SKM-1 treated with dmso at 0.1 percent for 144 hours (cell line): Measurements from ENCODE around the gene CACNA1F.

Source experiments
- DNase-seq: peaks from one replicate; lab custom pipeline; 2025; ENCODE audit not compliant: unreplicated experiment; lab: John Stamatoyannopoulos, UW

The CACNA1F gene

DNA sequence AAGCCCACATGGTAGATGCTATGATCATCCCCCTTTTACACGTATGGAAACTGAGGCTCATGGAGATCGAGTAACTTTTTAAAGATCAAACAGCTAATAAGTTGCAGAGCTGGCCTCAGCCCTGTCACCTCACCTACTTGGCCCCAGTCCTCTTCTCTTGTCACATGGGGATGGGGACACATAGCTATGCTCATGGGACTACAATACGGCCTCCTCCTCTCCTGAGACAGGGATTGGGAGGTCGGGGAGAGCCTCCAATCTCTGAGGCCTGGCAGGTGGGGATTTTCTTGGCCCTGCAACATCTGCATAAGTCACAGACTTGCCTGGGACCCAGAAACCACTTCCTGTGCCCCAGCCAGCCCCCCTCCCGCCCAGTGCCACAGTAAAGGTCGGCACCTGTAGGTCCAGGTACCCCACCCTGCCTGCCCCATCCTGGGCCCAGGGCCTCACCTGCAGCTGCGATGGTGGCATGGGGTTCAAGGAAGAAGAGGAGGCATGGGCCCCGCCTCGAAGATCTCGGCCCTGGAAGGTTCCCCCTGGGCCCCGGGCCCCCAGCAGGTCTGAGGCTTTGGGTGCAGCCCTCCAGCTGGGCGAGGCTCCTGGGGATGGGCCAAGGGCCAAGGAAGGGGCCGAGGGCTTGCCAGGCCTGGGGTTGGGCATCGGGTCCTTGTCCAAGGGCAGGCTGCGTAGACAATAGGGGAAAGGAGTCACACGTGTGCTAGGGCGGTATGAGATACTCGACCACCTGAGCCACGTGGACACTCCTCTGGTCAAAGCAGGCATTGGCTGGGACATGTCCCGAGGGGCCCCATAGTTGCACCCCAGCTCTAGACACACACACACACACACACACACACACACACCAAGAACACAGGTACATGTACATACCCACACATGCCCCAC, 25.0 kb upstream of the CACNA1F start:
- no peak for DNase-seq

DNA sequence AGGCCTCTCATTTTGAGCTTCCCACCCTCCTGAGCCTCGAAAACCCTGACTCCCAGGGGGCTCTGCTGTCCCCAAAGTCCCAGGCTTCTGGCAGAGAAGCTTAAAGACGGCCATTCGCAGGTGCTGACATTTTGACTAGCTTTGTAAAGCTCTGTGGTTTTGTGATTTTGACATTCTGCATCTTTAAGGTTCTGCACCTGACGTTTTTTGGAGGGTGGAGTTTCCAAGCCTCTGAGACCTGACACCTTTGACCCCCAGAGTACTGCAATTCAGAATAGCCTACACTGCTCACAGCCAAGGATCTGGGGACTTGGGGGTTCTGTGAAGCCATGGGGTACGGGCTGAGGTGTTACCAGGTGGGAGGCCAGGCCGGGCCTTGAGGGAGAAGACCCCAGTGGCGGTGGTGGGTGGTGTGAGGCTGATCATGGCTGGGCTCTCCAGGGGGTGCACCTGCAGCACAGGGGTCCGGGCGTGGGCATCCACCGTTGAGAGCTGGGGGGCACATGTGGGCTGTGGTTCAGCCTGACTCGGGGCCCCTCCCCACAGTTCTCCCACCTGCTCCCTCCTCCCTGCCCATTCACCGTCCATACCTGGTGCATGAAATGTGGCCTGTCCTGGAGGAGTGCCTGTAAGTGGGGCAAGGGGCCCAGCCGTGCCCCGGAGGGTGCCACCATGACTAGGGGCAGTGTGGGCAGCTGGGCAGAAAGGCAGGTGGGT, 24.1 kb upstream of the CACNA1F start:
- DNase-seq: no peak

DNA sequence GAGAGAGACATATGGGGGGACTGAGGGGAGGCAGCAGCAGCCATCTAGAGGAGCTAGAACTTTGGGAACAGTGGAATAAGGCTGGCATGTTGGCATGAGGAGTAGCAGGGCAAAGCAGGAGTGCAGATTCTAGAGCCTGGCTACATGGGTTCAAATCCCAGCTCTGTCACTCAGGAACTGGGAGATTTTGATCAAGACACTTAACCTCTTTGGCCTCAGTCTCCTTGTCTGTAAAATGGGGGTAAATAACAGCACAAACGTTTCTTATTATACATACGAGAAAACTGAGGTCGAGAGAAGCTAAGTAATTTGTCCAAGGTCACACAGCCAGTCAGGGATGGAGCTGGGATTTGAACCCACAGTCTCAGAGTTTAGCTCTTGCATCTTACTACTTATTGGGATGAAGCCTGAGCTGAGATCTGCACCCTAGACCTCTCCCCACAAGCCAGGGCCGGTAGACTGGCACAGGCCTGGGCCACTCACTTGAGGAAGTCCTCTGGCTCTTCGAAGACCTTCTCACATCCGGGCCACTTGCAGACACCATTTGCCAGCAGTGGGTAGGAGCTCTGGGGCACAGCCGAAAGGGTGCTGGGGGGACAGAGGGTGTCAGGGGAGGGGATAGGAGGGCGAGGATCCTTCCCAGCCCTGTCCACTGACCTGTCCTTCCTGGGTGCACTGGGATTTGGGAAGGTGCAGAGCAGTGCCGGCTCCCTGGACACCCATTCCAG, 23.3 kb upstream of the CACNA1F start:
- no peak for DNase-seq

- no peak for DNase-seq
These were observed 21.5 kb upstream of the CACNA1F start for GRCh38 chrX:49254639-49255038.

DNA sequence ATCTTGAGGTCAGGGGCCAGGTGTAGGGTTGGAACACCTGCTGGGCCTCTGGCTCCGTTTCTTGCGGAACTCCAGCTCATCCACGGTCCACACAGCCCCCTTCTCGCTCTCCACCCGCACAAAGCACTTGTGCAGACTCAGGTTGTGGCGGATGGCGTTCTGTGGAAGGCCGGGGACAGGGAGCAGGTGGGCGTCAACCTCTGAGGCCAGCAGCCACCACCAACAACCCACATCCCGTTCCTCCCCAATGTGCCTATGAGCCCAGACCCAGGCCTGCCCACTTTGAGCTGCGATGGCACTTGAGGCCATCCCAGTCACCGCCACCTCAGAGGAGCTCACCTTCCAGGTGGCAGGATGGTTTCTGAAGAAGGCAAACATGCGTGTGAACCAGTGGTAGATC, 18.2 kb upstream of the CACNA1F start:
- DNase-seq: no peak

DNA sequence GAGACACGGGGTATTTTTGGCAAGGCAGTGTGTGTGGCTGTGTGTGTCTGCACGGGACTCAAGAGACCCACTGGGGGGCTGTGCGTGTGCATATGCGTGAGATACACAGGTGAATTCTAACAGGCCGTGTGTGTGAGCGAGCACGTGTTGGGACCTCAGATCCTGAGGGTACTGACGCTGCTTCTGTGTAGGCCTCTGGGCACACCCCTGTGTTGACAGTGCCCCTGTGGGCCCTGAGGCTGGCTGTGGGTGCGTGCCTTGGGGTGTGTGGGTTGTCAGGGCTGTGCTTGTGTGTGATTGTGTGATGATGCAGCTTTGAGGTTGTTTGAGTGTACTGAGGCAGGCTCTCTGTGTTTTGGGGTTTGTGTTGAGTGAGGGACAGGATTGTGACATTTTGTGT, 17.4 kb upstream of the CACNA1F start:
- DNase-seq: no peak

DNA sequence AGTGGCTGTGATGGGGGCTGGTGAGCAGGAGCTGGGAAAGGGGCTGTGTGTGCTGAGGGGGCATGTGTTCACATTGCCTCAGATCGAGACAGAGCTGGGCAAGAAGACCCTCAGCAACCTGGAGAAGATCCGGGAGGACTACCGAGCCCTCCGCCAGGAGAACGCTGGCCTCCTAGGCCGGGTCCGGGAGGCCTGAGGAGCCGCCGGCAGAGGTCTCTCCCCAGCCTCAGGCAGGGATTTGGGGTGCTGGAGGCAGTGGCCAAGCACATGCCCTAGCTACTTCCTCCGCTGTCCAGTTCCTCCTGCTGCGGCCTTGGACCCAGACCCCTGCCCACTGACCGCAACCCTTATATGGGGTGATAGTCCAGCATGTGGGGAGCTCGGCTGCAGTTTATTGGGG, 16.9 kb upstream of the CACNA1F start:
- no peak for DNase-seq

DNA sequence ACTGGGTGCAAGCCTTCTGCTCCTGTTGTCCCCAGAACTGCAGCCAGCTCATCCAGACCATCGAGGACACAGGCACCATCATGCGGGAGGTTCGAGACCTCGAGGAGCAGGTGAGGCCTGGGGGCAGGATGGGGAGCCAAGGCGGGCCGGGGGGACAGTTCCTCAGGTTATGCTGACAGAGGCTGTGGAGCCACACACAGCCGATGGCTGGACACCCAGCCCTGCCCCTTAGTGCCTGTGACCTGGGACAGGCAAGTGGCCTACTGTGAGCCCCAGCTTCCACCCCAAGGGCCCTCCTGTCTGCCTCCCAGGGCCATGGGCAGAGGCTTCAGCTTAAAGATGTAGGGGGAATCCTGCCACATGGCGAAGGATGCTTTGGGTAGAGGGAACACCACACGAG, 16.5 kb upstream of the CACNA1F start:
- no peak for DNase-seq

DNA sequence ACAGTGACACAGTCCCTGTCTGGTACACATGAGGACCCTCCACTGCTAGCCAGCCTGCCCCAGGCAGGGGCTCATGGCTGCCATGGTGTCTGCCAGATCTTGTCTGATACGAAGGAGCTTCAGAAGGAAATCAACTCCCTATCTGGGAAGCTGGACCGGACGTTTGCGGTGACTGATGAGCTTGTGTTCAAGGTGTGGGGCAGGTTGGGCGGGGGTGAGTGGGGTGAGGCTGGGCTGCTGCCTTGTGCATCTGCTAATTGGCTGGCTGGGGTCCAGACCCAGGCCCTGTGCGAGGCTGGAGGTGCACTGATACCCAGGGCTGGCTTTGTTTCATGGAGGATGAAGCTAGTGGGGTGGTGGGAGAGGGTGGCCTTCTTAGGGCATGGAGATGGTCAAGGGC, 15.9 kb upstream of the CACNA1F start:
- no peak for DNase-seq

DNA sequence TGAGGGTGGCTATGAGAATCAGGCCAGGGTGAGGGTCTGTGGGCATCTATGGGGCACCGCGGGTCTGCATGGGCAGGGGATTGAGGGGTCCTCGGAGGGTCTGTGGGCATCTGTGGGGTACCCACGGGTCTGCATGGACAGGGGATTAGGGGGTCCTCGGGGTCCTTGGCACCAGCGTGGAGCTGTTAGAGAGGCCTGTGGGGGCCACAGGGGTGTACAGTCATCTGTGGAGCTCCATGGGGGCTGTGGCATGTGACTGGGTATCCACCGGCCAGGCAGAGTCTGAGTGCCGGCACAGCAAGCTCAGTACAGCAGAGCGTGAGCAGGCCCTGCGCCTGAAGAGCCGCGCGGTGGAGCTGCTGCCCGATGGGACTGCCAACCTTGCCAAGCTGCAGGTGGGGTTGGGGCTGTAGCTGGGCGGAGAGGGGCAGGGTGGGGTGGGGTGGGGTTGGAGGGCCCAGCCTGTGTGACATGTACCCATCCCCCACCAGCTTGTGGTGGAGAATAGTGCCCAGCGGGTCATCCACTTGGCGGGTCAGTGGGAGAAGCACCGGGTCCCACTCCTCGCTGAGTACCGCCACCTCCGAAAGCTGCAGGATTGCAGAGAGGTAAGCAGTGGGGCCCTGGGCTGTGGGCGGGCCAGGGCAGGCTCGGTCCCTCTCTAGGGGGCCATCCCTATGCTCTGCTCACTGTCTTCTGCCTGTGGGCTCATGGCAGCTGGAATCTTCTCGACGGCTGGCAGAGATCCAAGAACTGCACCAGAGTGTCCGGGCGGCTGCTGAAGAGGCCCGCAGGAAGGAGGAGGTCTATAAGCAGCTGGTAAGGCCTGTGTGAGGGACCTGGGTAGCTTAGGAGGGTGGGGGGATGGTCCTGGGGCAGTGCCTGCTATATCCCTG, 15.0 kb upstream of the CACNA1F start:
- DNase-seq: no peak

DNA sequence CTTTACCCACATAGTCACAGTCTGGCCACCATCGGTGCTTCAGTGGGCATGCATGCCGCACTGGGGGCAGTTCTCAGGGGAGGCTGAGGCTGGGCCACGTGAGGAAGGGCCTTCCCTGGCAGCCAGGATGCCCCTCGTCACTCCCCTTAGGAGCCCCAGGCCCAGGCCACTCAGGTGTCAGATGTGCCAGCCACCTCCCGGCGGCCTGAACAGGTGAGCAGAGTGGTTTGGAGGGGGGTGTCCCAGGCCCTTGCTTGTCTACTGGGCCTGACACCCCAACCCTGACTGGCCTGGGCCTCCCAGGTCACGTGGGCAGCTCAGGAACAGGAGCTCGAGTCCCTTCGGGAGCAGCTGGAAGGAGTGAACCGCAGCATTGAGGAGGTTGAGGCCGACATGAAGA, 14.2 kb upstream of the CACNA1F start:
- no peak for DNase-seq

- no peak for DNase-seq
These were observed 13.4 kb upstream of the CACNA1F start for GRCh38 chrX:49246541-49246940.

DNA sequence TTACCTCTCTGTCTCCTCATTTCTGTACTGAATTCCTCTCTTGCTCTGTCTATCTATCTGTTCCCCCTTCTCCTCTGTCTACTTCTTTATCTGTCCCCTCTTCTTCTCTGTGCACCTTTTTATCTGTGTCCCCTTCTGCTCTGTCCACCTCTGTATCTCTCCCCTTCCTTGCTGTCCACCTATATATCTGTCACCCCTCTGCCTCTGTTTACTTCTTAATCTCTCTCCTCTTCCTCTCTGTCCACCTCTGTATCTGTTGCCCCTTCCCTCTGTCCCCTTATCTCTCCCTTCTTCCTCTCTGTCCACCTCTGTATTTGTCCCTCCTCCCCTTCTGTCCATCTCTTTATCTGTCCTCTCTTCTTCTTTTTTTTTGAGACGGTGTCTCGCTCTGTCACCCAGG, 11.1 kb upstream of the CACNA1F start:
- no peak for DNase-seq

- no peak for DNase-seq
These were observed 10.0 kb upstream of the CACNA1F start for GRCh38 chrX:49243166-49243565.

DNA sequence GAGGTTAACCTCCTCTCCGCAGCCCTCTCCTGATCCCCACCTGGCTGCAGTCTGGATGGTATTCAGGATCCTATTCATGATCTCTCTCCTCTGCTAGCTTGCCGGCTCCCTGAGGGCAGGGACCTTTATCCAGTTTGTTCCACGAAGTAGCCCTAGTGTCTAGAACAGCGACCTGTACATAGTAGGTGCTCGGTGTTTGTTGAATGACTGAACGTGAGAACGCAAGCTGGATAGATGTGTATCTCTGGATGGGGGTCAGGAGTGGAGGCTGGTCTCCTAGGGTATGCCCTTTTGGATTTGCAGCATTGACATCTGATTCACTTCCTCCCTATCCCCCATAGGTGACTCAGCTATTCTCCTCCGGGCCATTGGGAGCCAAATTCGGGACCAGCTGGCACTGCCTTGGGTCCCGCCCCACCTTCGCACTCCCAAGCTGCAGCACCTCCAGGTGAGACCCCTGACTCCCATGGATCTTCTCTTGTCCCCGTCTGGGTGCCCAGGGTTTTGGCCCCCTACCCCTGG, 9.5 kb upstream of the CACNA1F start:
- no peak for DNase-seq

GRCh38 chrX:49238735-49239134, 5.6 kb upstream of the CACNA1F start:
- no peak for DNase-seq

DNA sequence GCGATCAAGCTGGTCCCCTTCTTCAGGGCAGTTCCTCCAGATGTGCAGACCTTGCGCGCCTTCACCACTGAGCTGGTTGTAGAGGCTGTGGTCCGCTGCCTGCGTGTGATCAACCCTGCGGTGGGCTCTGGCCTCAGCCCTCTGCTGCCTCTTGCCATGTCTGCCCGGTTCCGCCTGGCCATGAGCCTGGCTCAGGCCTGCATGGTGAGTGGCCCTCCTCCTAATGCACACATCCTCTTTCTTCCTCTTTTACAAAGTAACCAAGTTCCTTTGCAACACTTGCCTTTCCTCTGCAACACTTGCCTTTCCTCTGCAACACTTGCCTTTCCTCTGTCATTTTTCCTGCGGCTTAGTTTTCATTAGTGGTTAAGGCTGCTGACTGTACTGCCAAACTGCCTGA, 3.9 kb upstream of the CACNA1F start:
- DNase-seq: peak; percentile 84

- no peak for DNase-seq
These were observed 881 bp upstream of the CACNA1F start for GRCh38 chrX:49233887-49234555.

GRCh38 chrX:49232525-49232924, 615 bp downstream of the CACNA1F start:
- DNase-seq: no peak
